ENCODE measurements around the gene LDLRAD4.

DNA sequence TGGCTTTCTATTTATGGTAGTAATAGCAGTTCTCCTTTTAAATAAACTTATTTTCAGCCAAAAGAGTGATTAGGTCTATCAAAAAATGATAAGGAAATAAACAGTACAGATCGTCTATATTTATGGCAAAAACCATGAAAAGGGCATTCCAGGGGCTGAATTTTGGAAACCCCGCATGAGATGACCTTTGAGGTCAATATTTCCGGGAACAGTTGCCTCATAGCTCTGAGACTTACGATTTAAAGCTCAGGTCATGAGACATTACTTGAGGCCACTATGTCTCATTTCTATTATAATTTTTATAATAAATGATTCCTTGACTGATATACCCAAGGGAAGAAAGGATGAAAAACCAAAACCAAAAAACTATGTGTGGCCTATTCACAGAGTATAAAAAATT lies 101.1 kb downstream of the LDLRAD4 start:
- TF ChIP-seq, protein P1, sequence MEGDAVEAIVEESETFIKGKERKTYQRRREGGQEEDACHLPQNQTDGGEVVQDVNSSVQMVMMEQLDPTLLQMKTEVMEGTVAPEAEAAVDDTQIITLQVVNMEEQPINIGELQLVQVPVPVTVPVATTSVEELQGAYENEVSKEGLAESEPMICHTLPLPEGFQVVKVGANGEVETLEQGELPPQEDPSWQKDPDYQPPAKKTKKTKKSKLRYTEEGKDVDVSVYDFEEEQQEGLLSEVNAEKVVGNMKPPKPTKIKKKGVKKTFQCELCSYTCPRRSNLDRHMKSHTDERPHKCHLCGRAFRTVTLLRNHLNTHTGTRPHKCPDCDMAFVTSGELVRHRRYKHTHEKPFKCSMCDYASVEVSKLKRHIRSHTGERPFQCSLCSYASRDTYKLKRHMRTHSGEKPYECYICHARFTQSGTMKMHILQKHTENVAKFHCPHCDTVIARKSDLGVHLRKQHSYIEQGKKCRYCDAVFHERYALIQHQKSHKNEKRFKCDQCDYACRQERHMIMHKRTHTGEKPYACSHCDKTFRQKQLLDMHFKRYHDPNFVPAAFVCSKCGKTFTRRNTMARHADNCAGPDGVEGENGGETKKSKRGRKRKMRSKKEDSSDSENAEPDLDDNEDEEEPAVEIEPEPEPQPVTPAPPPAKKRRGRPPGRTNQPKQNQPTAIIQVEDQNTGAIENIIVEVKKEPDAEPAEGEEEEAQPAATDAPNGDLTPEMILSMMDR (IDR thresholded peaks at IDR 0.05) = no peak
- TF ChIP-seq EZH2 (IDR thresholded peaks at IDR 0.05; ENCODE audit: borderline replicate concordance, insufficient read depth, low read depth, low read length, poor library complexity, severe bottlenecking) = no peak
